GM19372 (cell line): ENCODE data around the gene RHOXF2B.
"Not testable (repeated sequence)": the region's sequence is repeated elsewhere in the genome, so short reads cannot be mapped to it uniquely, and the experiment has no call there.

Source experiments
- ATAC-seq: cut with Tn5 transposase; IDR thresholded peaks from one replicate; pipeline ENCODE4 v1.9.1; 2021; ENCODE audit warnings: mild to moderate bottlenecking, low read depth, moderate library complexity; ENCODE audit not compliant: unreplicated experiment

Gene RHOXF2B

GRCh38 chrX:120077590-120077989, at the start of gene RHOXF2B:
TSS of gene RHOXF2B (minus strand) at chrX:120077690. CDS start at chrX:120077552, 138 bp downstream.
- ATAC-seq = not testable (repeated sequence)

DNA sequence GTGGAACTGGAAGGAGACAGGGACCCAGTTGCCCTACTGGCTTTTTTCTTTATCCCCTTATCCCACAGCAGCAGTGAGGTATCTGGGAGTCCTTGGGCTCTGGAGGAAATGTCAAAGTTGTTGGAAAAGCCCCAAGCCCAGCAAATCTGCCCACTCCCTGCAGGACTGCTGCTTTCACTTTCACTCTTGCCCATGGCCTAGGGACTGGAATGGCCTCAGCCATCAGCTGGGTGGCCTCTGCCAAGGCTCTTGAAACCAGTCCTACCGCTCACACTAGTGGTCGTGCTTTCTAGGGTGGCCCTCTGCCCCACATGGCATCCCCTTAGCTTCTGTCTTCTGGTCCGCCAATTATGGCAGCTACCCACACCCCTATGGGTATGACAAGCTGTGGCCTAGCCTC, 48.0 kb upstream of the RHOXF2B start:
- ATAC-seq = no peak

DNA sequence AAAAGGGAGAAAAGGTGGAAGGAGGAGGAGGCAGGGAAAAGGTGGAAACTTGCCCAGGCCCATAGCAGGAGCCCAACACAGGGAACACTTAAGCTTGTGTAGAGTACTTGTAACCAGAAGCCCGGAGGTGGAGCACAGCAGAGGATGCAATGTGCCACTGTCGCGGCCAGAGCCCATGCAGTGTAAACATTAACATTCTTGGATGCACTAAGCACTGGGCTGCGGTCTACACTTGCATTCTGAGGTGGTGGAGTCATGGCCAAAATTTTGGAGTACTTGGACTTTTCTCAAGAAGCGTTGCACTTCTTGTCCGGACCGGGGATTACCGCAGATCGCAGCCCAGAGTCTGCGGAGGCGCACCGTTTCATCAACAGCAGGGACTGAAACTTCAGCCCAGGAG, 42.7 kb upstream of the RHOXF2B start:
- no peak for ATAC-seq

- no peak for ATAC-seq
Measured at GRCh38 chrX:120115438-120115963, 38.0 kb upstream of the RHOXF2B start, which contains the start of gene RHOXF1. TSS of gene RHOXF1 (minus strand) at chrX:120115913. CDS start at chrX:120115862, 51 bp downstream.

DNA sequence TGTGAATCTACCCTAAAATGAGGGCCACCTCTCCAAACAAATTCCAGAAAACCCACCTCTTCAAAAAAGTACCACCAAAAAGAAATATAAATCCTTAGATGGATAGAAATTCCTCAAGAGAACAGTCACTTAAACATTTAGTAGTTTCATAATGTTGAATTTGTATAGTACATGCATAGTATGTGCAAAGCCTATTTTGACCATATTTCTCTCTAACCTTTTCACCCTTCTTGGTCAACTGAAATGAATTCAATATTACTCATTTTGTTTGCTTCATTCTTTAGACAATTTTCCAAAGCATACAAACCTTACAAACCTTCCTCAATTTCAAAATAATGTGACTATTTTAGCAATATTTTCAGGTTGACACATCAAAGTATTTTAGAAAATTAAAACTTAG, 34.1 kb upstream of the RHOXF2B start:
- no peak for ATAC-seq

DNA sequence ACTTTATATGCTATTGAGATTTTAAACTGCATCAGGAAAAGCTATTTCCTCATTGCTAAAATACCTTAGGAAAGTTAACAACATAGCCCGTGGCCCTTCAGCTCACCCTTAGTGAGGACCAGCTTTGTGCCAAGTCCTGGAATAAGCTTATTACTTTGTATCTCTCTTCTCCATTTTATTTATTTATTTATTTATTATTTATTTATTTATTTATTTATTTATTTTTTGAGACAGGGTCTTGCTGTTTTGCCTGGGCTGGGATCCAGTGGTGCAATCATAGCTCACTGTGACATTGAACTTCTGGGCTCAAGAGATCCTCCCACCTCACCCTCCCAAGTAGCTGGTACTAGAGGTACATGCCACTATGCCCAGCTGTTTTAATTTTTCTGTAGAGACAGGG, 31.9 kb upstream of the RHOXF2B start:
- ATAC-seq = no peak

DNA sequence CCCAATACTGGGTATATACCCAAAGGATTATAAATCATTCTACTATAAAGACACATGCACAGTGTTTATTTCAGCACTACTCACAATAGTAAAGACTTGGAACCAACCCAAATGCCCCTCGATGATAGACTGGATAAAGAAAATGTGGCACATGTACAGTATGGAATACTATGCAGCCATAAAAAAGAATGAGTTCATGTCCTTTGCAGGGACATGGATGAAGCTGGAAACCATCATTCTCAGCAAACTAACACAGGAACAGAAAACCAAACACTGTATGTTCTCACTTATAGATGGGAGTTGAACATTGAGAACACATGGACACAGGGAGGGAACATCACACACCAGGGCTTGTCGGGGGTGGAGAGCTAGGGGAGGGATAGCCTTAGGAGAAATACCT, 27.2 kb upstream of the RHOXF2B start:
- ATAC-seq = not testable (repeated sequence)

DNA sequence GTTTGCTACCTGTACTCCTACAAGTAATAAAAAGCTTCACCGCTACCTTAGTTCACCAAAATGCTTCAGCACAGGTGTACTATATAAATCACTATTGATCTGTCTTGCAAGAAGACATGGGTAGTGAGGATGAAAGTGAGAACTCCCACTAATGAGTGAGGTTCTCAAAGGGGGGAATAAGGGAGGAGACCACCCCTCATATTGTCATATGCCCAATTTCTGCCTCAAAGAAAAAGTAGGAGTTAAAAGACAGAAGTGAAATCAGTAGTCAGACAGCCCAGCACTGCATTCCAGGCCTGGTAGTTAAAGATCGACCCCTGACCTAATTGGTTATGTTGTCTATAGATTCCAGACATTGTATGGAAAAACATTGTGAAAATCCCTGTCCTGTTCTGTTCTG, 23.6 kb upstream of the RHOXF2B start:
- not testable (repeated sequence) for ATAC-seq

- no peak for ATAC-seq
Measured at GRCh38 chrX:120090208-120090607, 12.7 kb upstream of the RHOXF2B start.

- no peak for ATAC-seq
Measured at GRCh38 chrX:120087289-120088017, 10.0 kb upstream of the RHOXF2B start.

DNA sequence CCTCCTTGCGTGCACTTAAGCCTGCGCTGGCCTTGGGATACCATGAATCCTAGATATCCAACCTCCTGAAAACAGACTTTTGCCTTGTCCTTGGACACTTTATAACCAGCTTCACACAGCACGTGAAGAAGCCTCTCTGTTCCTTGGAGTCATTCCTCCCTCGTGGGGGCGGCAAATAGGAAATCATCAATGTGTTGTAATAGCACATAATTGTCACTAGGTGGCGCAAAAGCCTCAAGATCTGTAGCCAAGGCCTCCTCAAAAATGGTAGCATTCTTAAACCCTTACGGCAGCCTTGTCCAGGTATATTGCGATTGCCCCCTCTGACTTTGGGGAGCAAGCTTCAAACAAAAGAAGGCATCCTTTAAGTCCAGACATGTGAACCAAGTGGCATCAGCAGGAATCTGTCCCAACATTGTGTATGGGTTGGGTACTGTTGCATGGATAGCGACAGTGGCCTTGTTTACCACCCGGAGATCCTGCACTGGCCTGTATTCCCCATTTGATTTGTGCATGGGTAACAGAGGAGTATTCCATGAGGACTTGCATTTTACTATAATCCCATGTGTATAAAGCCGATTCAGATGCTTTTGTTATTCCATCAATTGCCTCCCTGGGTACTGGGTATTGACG, 8.2 kb upstream of the RHOXF2B start:
- ATAC-seq = not testable (repeated sequence)

DNA sequence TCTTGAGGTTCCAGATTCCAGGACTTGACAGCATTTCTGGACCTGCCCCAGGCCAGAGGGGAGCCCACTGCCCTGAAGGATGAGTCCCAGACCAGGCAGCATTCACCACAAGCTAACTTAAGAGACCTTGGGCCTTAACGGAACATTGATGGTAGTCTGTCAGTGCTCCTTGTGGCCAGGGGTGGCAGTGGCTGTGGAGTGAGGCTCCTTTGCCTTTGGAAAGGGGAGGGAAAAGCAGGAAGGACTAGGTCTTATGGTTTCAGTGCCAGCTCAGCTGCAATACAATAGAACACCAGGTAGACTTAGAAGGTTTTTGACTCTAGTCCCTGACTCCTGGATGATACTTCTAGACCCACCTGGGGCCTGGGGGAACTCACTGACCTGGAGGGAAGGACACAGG, 11.3 kb downstream of the RHOXF2B start:
- ATAC-seq = not testable (repeated sequence)

GRCh38 chrX:120042712-120043111, 34.8 kb downstream of the RHOXF2B start:
- not testable (repeated sequence) for ATAC-seq

- peak; percentile 51 for ATAC-seq
Measured at GRCh38 chrX:120042247-120042646, 35.2 kb downstream of the RHOXF2B start.

DNA sequence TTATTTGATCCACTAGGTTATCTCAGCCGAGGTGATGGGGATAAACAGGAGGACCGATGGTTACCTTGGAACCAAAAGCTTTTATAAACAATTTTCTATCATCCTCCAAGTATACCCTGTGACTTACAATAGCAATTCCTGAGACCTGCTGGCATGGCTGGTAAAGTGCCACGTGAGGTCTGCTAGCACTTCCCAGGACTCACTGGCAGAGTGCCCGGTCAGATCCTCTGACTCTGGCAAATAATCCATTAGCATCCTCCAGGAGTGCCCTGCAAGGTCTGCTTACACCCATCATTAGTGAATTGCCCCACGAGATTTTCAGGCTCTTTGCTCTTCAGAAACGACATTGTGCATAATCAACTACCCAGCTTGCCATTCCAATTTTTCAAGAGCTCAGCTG, 37.3 kb downstream of the RHOXF2B start:
- not testable (repeated sequence) for ATAC-seq

DNA sequence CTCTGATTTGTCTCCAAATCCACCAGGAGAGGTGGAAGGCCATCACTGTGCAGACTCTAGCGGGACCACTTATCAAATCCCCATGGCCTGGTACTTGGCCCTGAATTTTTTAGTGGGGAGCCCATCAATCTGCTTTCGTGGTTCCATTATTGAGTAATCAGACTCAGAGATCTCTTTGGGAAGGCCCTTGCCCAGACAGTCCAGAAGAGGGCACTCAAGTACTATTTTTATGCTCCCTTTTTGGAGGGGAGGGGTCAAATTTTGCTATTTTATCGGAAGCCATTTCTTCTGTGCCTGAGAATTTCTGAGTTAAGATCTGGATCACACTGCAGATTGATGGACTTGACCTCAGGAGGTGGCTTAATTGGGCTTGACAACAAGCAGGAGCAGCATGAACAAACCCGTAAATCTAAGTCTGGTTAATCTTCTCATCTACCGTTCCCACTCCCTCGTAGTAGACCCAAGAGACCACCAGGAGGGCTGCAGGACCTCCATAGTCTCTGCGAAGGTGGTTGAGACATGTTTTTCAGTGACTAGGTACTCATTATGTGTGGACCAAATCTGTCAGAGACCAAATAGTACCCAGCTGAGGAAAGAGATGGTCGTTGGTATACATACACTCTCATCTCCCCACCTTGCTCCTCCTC, 38.3 kb downstream of the RHOXF2B start:
- ATAC-seq = not testable (repeated sequence)

GRCh38 chrX:120036704-120037103, 40.8 kb downstream of the RHOXF2B start:
- no peak for ATAC-seq

GRCh38 chrX:120035522-120036309, 41.8 kb downstream of the RHOXF2B start:
- ATAC-seq = not testable (repeated sequence)

- no peak for ATAC-seq
Measured at GRCh38 chrX:120029354-120029753, 48.1 kb downstream of the RHOXF2B start.

DNA sequence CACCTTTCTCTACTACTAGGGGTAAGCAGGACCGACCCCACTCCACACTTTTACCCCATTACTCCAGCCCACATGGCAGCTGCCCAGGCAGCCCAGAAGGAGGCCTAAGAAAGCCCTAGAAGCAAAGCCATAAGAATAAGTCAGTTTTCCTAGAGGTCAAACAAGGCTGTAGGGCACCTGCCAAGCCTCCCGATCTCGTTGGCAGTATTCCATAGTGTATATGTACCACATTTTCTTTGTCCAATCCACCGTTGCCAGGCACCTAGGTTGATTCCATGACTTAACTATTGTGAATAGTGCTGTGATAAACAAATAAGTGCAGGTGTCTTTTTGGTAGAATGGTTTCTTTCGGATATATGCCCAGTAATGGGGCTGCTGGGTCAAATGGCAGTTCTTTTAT, 54.2 kb downstream of the RHOXF2B start:
- no peak for ATAC-seq
